SK-N-SH treated with all-trans-retinoic acid at 6 μM for 48 hours (cell line): ENCODE data around the gene AOPEP.

Experiments
- ARNTL ChIP-seq: fragments of 450-650 bp; formaldehyde crosslinking; IDR thresholded peaks from 2 replicates; pipeline ENCODE4 v1.5.0; 2020; ENCODE audit warnings: low read depth, mild to moderate bottlenecking, moderate library complexity, borderline replicate concordance
- ESRRG ChIP-seq: fragments of 250-450 bp; sonication (Bioruptor Pico); IDR thresholded peaks from 2 replicates; pipeline ENCODE4 v1.6.1; 2021; ENCODE audit warnings: mild to moderate bottlenecking
- GLIS3 ChIP-seq: fragments of 250-450 bp; sonication (Bioruptor Pico); IDR thresholded peaks from 2 replicates; pipeline ENCODE4 v1.5.0; 2020; ENCODE audit warnings: mild to moderate bottlenecking, moderate library complexity
- SNAI2 ChIP-seq: fragments of 250-450 bp; sonication (Bioruptor Pico); IDR thresholded peaks from 2 replicates; pipeline ENCODE4 v1.5.0; 2020; ENCODE audit warnings: mild to moderate bottlenecking, moderate library complexity
- ZFP30 ChIP-seq: fragments of 450-650 bp; formaldehyde crosslinking; IDR thresholded peaks from 2 replicates; pipeline ENCODE4 v1.5.0; 2022; ENCODE audit warnings: mild to moderate bottlenecking, moderate library complexity
- ZNF565 ChIP-seq: fragments of 450-650 bp; formaldehyde crosslinking; conservative IDR thresholded peaks from 2 replicates; pipeline ENCODE4 v1.5.0; 2020; ENCODE audit warnings: low read depth, mild to moderate bottlenecking, moderate library complexity
- TF ChIP-seq, protein P1 (sequence below): fragments of 250-450 bp; sonication (Bioruptor Pico); IDR thresholded peaks from 2 replicates; pipeline ENCODE4 v1.8.0; 2021; ENCODE audit warnings: low read depth, mild to moderate bottlenecking, moderate library complexity, borderline replicate concordance
- TF ChIP-seq, protein P2 (sequence below): fragments of 250-450 bp; sonication (Bioruptor Pico); IDR thresholded peaks from 2 replicates; pipeline ENCODE4 v1.8.0; 2020; ENCODE audit warnings: mild to moderate bottlenecking, moderate library complexity, borderline replicate concordance

GRCh38 chr9:94703488-94704140 is 22.9 kb upstream of the AOPEP start:
- TF ChIP-seq ZFP30 (CRISPR knock-in tag): no peak
- no peak for TF ChIP-seq ESRRG (CRISPR knock-in tag)
- TF ChIP-seq SNAI2 (CRISPR knock-in tag): no peak
- TF ChIP-seq, protein P1, sequence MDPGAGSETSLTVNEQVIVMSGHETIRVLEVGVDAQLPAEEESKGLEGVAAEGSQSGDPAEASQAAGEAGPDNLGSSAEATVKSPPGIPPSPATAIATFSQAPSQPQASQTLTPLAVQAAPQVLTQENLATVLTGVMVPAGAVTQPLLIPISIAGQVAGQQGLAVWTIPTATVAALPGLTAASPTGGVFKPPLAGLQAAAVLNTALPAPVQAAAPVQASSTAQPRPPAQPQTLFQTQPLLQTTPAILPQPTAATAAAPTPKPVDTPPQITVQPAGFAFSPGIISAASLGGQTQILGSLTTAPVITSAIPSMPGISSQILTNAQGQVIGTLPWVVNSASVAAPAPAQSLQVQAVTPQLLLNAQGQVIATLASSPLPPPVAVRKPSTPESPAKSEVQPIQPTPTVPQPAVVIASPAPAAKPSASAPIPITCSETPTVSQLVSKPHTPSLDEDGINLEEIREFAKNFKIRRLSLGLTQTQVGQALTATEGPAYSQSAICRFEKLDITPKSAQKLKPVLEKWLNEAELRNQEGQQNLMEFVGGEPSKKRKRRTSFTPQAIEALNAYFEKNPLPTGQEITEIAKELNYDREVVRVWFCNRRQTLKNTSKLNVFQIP: no peak
- TF ChIP-seq GLIS3 (CRISPR knock-in tag): no peak
- TF ChIP-seq ARNTL (CRISPR knock-in tag): no peak
- TF ChIP-seq ZNF565: no peak
- TF ChIP-seq, protein P2, sequence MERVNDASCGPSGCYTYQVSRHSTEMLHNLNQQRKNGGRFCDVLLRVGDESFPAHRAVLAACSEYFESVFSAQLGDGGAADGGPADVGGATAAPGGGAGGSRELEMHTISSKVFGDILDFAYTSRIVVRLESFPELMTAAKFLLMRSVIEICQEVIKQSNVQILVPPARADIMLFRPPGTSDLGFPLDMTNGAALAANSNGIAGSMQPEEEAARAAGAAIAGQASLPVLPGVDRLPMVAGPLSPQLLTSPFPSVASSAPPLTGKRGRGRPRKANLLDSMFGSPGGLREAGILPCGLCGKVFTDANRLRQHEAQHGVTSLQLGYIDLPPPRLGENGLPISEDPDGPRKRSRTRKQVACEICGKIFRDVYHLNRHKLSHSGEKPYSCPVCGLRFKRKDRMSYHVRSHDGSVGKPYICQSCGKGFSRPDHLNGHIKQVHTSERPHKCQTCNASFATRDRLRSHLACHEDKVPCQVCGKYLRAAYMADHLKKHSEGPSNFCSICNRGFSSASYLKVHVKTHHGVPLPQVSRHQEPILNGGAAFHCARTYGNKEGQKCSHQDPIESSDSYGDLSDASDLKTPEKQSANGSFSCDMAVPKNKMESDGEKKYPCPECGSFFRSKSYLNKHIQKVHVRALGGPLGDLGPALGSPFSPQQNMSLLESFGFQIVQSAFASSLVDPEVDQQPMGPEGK (CRISPR knock-in tag): no peak
